Neural cell (in vitro differentiated cells): ENCODE measurements around the gene MTMR12.

Experiments used
- CTCF ChIP-seq: fragments of 450-650 bp; IDR thresholded peaks from 2 replicates; pipeline ENCODE4 v1.5.1; 2014; ENCODE audit warnings: antibody characterized with exemption, mild to moderate bottlenecking, moderate library complexity; ENCODE audit not compliant: poor library complexity, severe bottlenecking
- EP300 ChIP-seq: fragments of 450-650 bp; conservative IDR thresholded peaks from 2 replicates; pipeline ENCODE4 v1.6.1; 2014; ENCODE audit warnings: antibody characterized with exemption, mild to moderate bottlenecking, moderate library complexity; ENCODE audit not compliant: poor library complexity, severe bottlenecking
- EZH2 ChIP-seq: fragments of 200-600, 300-800 bp; shearing (Covaris generic), sonication (generic); IDR thresholded peaks from 2 replicates; pipeline ENCODE4 v1.6.1; 2014; ENCODE audit warnings: antibody characterized with exemption, low read length, borderline replicate concordance, mild to moderate bottlenecking; ENCODE audit not compliant: insufficient read depth, poor library complexity, severe bottlenecking
- MXI1 ChIP-seq: fragments of 450-650 bp; conservative IDR thresholded peaks from 2 replicates; pipeline ENCODE4 v1.6.1; 2014; ENCODE audit warnings: antibody characterized with exemption, mild to moderate bottlenecking; ENCODE audit not compliant: poor library complexity, severe bottlenecking
- POLR2AphosphoS5 ChIP-seq: IDR thresholded peaks from 2 replicates; pipeline ENCODE4 v1.6.1; 2012
- RAD21 ChIP-seq: fragments of 450-650 bp; conservative IDR thresholded peaks from 2 replicates; pipeline ENCODE4 v1.6.1; 2014; ENCODE audit warnings: antibody characterized with exemption, mild to moderate bottlenecking, moderate library complexity
- REST ChIP-seq: IDR thresholded peaks from 2 replicates; pipeline ENCODE4 v1.6.1; 2012; ENCODE audit warnings: borderline replicate concordance
- SMC3 ChIP-seq: fragments of 450-650 bp; conservative IDR thresholded peaks from 2 replicates; pipeline ENCODE4 v1.6.1; 2014; ENCODE audit warnings: antibody characterized with exemption, mild to moderate bottlenecking, moderate library complexity; ENCODE audit not compliant: poor library complexity
- TAF1 ChIP-seq: IDR thresholded peaks from 2 replicates; pipeline ENCODE4 v1.6.1; 2012; ENCODE audit warnings: low read depth

DNA sequence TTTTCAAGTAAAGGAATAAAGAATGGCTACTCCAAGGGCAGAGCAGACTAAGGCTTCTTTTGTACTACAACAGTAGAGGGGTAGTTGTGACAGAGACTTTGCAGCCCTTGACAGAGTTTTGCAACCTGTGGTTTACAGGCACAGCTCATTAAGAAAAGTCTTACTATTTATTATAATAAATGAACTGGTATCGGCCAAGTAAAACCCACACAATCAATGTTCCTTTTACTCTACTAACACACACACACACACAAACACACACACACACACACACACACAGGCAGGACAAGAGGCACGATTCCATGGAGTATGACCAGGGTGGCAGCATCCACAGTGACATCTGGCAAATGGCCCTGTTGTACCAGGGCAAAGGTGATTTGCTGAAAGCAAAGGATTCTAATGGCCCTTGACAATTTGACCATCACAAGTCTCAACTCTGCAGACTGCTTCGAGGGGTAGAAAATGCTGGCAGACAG lies 79.5 kb downstream of the MTMR12 start:
- TF ChIP-seq CTCF, result no peak
- no peak for TF ChIP-seq POLR2AphosphoS5
- TF ChIP-seq EP300, result no peak
- TF ChIP-seq TAF1, result no peak
- TF ChIP-seq EZH2, result no peak
- no peak for TF ChIP-seq RAD21
- TF ChIP-seq REST, result no peak
- no peak for TF ChIP-seq SMC3
- TF ChIP-seq MXI1, result no peak
